HG02840 (cell line): ENCODE measurements around the gene ABHD17C.

Experiments used
- ATAC-seq: cut with Tn5 transposase; IDR thresholded peaks from one replicate; pipeline ENCODE4 v1.9.1; 2021; ENCODE audit warnings: mild to moderate bottlenecking, moderate library complexity, moderate number of reproducible peaks; ENCODE audit not compliant: unreplicated experiment, low FRiP score

The ABHD17C gene

GRCh38 chr15:80685628-80686027 lies 9.5 kb upstream of the ABHD17C start:
- ATAC-seq, result no peak

GRCh38 chr15:80689294-80689693 lies 5.8 kb upstream of the ABHD17C start:
- no peak for ATAC-seq

- ATAC-seq, result no peak
These were observed 5.4 kb upstream of the ABHD17C start for GRCh38 chr15:80689716-80690115.

DNA sequence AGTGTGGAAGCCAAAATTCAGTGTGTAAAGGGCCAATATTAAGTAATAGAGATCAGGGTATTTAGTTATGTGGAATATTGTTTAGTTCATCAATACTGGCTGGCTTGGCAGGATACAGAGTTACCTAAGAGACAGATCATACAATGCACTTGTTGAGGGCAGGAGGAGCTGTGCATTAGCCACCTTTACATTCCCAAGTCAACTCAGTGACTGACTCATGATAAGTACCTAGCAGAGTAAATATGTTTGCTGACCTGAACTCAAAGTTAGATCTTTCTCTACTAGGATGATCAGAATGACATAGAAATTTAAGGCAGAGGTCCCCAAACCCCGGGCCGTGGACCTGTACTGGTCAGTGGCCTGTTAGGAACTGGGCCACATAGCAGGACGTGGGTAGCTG lies 3.5 kb upstream of the ABHD17C start:
- no peak for ATAC-seq

DNA sequence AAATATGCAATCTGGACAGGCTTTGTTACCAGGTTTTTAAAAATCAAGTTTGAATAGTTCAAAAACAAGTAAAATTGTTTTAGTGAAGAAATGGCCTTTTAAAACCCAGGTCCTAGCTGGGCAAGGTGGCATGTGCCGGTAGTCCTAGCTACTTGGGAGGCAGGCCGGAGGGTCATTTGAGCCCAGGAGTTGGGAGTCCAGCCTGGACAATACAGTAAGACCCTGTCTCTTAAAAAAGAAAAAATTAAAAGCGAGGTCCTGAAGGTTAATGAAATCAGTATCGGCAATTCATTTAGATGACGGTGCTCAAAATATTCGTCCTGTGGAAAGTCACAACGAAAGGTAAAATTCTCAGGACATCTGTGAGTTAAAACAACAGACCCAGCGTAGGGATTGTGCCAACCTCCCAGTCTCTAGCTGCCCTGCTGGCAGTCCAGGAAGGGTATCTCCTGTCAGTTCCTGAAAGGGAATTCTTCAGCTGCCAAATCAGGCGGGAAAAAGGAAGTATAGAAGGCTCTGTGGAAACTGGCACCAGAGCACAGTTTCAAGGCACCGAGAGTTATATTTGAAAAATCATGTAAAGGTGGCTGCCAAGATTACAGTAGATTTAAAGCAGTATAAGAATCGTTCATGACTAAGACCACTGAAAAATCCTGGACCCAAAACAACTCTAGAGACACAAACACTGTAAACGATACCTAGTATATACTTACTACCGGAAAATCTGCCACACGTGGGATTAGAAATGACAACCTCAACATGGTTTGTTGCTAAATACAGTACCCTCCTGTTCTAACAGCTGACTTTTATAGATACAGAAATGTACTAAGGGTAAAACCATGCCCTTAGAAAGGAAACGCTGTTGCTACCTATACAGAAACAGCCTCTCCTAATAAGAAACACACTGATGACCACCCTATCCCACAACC lies 1.2 kb upstream of the ABHD17C start:
- no peak for ATAC-seq

GRCh38 chr15:80694611-80695098 lies 455 bp upstream of the ABHD17C start:
- ATAC-seq, result no peak

- ATAC-seq, result no peak
These were observed 976 bp downstream of the ABHD17C start for GRCh38 chr15:80695911-80696661.

- no peak for ATAC-seq
These were observed 2.1 kb downstream of the ABHD17C start for GRCh38 chr15:80697075-80697685.

GRCh38 chr15:80698676-80699075 lies 3.6 kb downstream of the ABHD17C start:
- no peak for ATAC-seq

DNA sequence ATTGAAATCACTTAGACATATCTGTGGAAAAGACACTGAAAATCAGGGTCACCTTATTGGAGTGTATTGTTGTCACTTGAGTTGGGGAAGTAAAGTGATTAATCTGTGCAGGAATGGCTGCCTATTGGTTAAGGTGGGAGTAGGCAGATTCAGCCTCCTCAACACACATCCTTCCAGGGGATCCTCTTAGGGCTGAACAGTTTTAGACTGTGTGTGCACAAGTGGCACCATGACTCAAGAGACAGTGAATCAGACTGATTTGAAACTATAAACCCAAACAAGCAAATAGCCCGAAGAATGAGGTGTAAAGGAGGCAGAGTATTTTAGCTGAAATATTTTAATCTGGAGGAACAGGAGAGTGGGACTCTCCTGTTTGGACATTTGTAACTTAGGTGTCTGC lies 4.9 kb downstream of the ABHD17C start:
- ATAC-seq, result no peak

DNA sequence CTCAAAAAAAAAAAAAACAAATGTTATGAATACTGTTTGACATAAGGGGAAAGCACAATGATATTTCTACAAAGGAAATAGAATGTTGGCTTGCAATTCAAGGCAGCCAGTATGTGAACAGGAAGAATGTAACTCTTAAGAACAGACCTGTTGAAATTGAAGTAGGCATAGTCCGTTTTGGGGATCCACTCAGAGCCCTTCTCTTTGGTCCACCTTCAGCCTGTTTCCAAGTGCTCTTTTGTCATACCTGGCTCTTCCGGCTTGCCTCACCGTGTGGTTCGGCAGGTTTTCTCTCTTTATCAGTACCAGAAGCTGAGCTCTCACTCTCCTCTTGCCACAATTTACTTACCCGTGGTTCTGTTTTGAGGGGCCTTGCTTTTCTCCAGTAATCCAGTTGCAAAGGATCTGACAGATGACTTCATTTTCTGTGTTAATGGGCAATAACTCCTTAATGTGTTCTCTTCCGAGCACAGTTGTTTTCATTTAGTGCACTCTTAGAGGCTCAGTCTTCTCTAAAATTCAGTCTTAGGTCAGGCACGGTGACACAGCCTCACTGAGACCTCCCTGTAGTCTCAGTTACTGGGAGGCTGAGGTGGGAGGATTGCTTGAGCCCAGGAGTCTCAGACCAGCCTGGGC lies 6.7 kb downstream of the ABHD17C start:
- ATAC-seq, result no peak

DNA sequence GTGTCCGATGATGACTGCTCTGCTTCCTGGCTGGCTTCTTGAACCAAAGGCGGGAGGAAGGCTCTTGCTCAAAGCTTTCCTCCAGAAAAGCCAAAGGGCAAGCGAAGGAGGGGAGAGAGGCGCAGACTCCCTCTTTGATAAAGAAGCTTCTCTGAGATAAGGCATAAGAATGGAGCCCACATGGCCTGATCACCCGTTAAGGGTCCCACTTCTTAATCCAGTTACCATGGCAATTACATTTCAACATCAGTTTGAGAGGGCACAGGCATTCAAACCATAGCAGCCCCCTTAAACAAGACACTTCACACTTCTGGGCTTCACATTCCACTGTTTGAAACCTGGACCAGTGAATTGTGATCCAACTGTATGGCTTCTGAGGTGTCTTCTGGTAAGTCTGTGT lies 8.0 kb downstream of the ABHD17C start:
- ATAC-seq, result no peak

DNA sequence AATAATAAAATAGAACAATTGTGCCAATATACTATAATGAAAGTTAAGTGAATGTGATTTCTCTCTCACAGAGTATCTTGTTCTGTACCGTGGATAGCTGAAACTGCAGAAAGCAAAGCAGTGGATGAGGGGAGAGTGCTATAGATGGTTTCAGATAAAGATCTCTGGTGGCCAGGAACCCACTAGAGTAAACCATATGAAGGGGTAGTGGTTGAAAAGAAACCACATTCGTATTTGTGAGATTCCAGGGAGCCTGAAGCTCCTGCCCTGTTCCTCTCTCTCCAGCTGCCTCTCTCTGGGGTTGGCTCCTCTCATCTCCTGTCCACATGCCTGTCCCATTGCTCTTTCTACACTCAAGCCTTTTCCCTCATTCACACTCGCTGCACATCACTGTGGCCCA lies 8.9 kb downstream of the ABHD17C start:
- ATAC-seq, result no peak

GRCh38 chr15:80706161-80706560 lies 11.1 kb downstream of the ABHD17C start:
- no peak for ATAC-seq

GRCh38 chr15:80709542-80709941 lies 14.4 kb downstream of the ABHD17C start:
- no peak for ATAC-seq

- ATAC-seq, result no peak
These were observed 15.8 kb downstream of the ABHD17C start for GRCh38 chr15:80710635-80711554.

DNA sequence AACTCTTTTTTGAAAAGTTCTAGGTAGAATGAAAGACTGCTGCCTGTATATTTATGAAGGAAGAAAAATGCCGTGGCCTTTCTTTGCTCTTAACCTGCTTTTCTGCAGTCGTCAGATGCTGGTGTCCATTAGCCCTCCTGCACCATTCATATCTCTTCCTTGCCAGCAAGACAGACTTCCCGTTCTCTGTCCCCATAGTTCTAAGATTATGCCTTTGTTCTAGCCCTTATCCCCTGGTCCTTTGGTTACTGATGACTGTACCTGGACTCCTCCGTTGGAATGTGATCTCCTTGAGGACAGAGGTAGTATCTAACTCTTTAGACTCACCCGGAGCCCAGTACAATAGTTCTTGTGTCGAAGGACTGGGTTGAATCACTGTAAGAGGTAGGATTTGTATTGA lies 16.8 kb downstream of the ABHD17C start:
- no peak for ATAC-seq

GRCh38 chr15:80712956-80713355 lies 17.8 kb downstream of the ABHD17C start:
- ATAC-seq, result no peak

GRCh38 chr15:80721476-80721875 lies 26.4 kb downstream of the ABHD17C start:
- no peak for ATAC-seq

- no peak for ATAC-seq
These were observed 27.7 kb downstream of the ABHD17C start for GRCh38 chr15:80722811-80723210.
